Prostate gland (tissue), 2 donors: ENCODE data around the gene DMRT1. TPM values are rescaled to one million over a fixed set of nuclear protein-coding genes. Genes with fewer than 3 reads are reported as not detected.

Source experiments
- DNase-seq: peaks from one replicate; pipeline ENCODE4 v3.0.0-alpha.2; 2019; ENCODE audit warnings: low spot score
- H3K27ac ChIP-seq, 2 donors: fragments of 200-600 bp; sonication (generic); 2 replicates each; pipeline ENCODE4 v1.5.1; 2017 to 2019
- H3K27me3 ChIP-seq: fragments of 200-600 bp; sonication (generic); replicated peaks from 2 replicates; pipeline ENCODE4 v1.5.1; 2019; ENCODE audit not compliant: insufficient read depth
- H3K36me3 ChIP-seq, 2 donors: fragments of 200-600 bp; sonication (generic); 1 replicate in 1 of 2; 2 replicates in 1 of 2; pipeline versions ENCODE4 v1.5.1 to v1.8.1; 2017 to 2019
- H3K4me1 ChIP-seq: fragments of 200-600 bp; sonication (generic); replicated peaks from 2 replicates; pipeline ENCODE4 v1.5.1; 2019
- H3K4me3 ChIP-seq, 2 donors: fragments of 200-600 bp; sonication (generic); 2 replicates each; pipeline ENCODE4 v1.5.1; 2017 to 2019
- H3K9me3 ChIP-seq: fragments of 200-600 bp; sonication (generic); 2 replicates; pipeline ENCODE4 v1.5.1; 2017
- CTCF ChIP-seq, 4 experiments: fragments of 200-600 bp in 2 of 4; fragments of 450-650 bp in 2 of 4; sonication (generic) in 2 of 4; IDR thresholded peaks; 1 replicate in 3 of 4; 2 replicates in 1 of 4; pipeline ENCODE4 v1.5.1; 2016 to 2019; ENCODE audit warnings: antibody characterized with exemption in 4 of 4, mild to moderate bottlenecking in 2 of 4, moderate library complexity in 2 of 4
- POLR2A ChIP-seq: fragments of 450-650 bp; IDR thresholded peaks from one replicate; pipeline ENCODE4 v1.6.1; 2016; ENCODE audit warnings: antibody characterized with exemption, mild to moderate bottlenecking
- POLR2AphosphoS5 ChIP-seq: sonication (generic); formaldehyde crosslinking; IDR thresholded peaks from one replicate; pipeline ENCODE4 v1.6.1; 2017; ENCODE audit warnings: antibody characterized with exemption
- WGBS: methylation state at CpG from one replicate; pipeline ENCODE4 v1.1.5; 2018; 5-methylcytosine and 5-hydroxymethylcytosine counted together
- intact Hi-C: fragments of 100-400 bp; cut with DNase I; formaldehyde crosslinking; loops from one replicate; pipeline ENCODE4 v1.14.2; 2022
- total RNA-seq, 2 donors: library from RNA; depleted of rRNA; stranded (reverse); fragments of >200 nt; gene quantifications; one replicate each; pipeline ENCODE4 v1.1.0, GENCODE V29; 2016

The DMRT1 gene
- total RNA-seq, 2 donors from 2014 or later: 85.9 TPM; not detected in 1

GRCh38 chr9:952546-952945 is 111.0 kb downstream of the DMRT1 start:
- TF ChIP-seq CTCF (IDR thresholded peaks at IDR 0.05) (no peak), POLR2AphosphoS5 (no peak), POLR2A (no peak)
- Histone ChIP-seq H3K27me3 (peaks cover 3% of the 10 kb centered on the region), H3K4me3 (no peak overlapping the region), H3K9me3 (no peaks in the 10 kb centered on the region), H3K4me1 (no peaks in the 10 kb centered on the region), H3K27ac (no peak overlapping the region), H3K36me3 (no peaks in the 10 kb centered on the region)
- 80% methylated on average over 4 of the region's 4 CpGs for WGBS
- no peak for DNase-seq
- intact Hi-C loops: no loop called here

GRCh38 chr9:959105-959504 is 117.6 kb downstream of the DMRT1 start:
- TF ChIP-seq POLR2A: no peak
- no peak for TF ChIP-seq POLR2AphosphoS5
- TF ChIP-seq CTCF (IDR thresholded peaks at IDR 0.05): no peak
- intact Hi-C loops: no loop called here
- DNase-seq: no peak
- H3K27ac ChIP-seq: no peak overlapping the region
- 87% methylated on average over 4 of the region's 4 CpGs for WGBS
- no peak overlapping the region for H3K4me3 ChIP-seq
- H3K4me1 ChIP-seq: no peaks in the 10 kb centered on the region
- no peaks in the 10 kb centered on the region for H3K9me3 ChIP-seq
- H3K27me3 ChIP-seq: peaks cover 10% of the 10 kb centered on the region
- no peaks in the 10 kb centered on the region for H3K36me3 ChIP-seq

GRCh38 chr9:959914-960313 is 118.4 kb downstream of the DMRT1 start:
- Histone ChIP-seq H3K36me3 (no peaks in the 10 kb centered on the region), H3K27ac (no peak overlapping the region), H3K4me3 (no peak overlapping the region), H3K4me1 (no peaks in the 10 kb centered on the region), H3K9me3 (no peaks in the 10 kb centered on the region), H3K27me3 (peaks cover 10% of the 10 kb centered on the region)
- 25% methylated on average over 4 of the region's 4 CpGs for WGBS
- TF ChIP-seq POLR2AphosphoS5 (no peak), POLR2A (no peak), CTCF (IDR thresholded peaks at IDR 0.05) (no peak)
- intact Hi-C loops: no loop called here
- no peak for DNase-seq

- H3K36me3 ChIP-seq: no peaks in the 10 kb centered on the region
- no peak overlapping the region for H3K4me3 ChIP-seq
- H3K27me3 ChIP-seq: peaks cover 10% of the 10 kb centered on the region
- no peaks in the 10 kb centered on the region for H3K9me3 ChIP-seq
- 60% methylated on average over 6 of the region's 6 CpGs for WGBS
- TF ChIP-seq CTCF (IDR thresholded peaks at IDR 0.05): no peak
- TF ChIP-seq POLR2AphosphoS5: no peak
- no peak for TF ChIP-seq POLR2A
- no peak overlapping the region for H3K27ac ChIP-seq
- DNase-seq: no peak
- intact Hi-C loops: no loop called here
- H3K4me1 ChIP-seq: no peaks in the 10 kb centered on the region
Observed at GRCh38 chr9:962023-962422, 120.5 kb downstream of the DMRT1 start.

- intact Hi-C loops: no loop called here
- TF ChIP-seq POLR2AphosphoS5: no peak
- TF ChIP-seq CTCF (IDR thresholded peaks at IDR 0.05): no peak
- H3K36me3 ChIP-seq: no peaks in the 10 kb centered on the region
- no peak overlapping the region for H3K4me3 ChIP-seq
- no peak for DNase-seq
- H3K27me3 ChIP-seq: peaks cover 36% of the 10 kb centered on the region
- no peaks in the 10 kb centered on the region for H3K4me1 ChIP-seq
- no peak overlapping the region for H3K27ac ChIP-seq
- WGBS: 19% methylated on average over 4 of the region's 4 CpGs
- no peaks in the 10 kb centered on the region for H3K9me3 ChIP-seq
Observed at GRCh38 chr9:965497-965896, 124.0 kb downstream of the DMRT1 start.
